GM21825 (cell line): ENCODE results near the gene CDK14.

Experiments
- ATAC-seq: cut with Tn5 transposase; IDR thresholded peaks from one replicate; pipeline ENCODE4 v1.9.1; 2021; ENCODE audit warnings: mild to moderate bottlenecking, moderate library complexity; ENCODE audit not compliant: unreplicated experiment

The CDK14 gene

DNA sequence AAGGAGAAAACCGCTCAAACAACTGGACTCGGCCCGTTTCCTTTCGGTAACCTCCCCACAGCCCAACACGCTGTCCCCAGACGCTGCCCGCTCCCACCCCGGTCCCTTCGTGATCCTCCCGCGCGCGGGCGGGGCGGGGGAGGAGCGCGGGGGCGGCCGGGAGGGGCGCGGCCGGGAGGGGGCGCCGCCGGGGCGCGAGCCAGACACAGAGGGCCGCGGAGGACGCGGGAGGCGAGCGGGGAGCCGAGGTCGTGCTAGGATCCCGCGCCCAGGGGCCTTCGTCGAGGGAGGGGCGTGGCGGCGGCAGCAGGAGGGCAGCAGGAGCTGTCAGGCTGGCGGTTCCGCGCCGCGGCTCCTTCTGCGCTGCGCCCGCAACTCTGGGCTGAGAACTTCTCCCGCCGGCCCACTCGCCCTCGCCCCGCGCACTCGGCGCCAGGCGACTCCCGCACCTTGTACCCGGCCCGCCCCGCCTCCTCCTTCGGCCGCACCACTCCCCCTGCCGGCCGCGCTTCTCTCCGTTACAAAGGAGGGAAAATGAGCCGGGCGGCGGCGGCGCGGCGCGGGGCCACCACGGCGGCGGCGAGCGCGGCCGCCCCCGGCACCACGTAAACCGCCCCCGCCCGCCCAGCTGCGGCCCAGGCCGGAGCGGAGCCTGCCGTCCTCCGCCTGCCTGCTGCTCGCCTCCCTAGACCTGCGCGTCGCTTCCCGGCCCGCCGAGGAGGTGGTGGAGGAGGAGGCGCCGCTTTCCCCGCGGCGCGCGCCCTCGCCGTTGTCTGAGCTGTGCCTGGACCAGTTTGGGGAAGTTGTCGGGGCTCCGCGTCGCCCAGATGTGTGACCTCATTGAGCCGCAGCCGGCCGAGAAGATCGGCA is at the start of gene CDK14:
Gene CDK14, plus strand, starts transcription at position 521 of the 870 bp plus-strand sequence. Its CDS starts 307 bp downstream, at position 828.
- peak; percentile 44 for ATAC-seq

DNA sequence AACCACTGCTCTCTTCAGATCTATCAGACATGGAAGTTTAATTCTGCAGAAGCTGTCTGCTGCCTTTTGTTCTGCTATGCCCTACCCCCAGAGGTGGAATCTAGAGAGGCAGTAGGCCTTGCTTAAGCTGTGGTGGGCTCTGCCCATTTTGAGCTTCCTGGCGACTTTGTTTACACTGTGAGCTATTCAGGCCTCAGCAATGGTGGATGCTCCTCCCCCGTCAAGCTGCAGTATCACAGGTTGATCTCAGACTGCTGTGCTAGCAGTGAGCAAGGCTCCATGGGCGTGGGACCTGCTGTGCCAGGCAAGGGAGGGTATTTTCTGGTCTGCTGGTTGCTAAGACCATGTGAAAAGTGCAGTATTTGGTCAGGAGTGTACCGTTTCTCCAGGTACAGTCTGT is 45.1 kb upstream of the CDK14 start:
- ATAC-seq, result no peak

DNA sequence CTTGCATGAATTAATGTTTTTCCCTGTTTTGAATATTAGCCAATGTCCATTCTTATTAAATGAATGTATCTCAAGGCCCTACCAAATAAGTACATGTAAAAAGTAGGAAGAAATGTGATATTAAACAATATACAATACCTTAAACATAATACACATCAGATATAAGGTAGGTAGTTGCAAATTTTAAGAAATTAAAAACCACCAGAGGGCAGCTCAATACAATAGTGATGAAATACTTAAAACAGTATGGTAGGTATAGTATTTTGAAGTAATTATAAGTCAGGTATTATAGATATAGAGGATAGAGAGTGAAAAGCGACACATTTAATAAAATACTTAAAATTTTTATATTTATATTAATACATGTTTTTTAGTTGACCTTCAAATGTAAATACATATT is 43.6 kb upstream of the CDK14 start:
- ATAC-seq, result no peak

- no peak for ATAC-seq
Measured at GRCh38 chr7:90560730-90561129, 35.4 kb upstream of the CDK14 start.

GRCh38 chr7:90563286-90563685 is 32.8 kb upstream of the CDK14 start:
- ATAC-seq, result no peak

DNA sequence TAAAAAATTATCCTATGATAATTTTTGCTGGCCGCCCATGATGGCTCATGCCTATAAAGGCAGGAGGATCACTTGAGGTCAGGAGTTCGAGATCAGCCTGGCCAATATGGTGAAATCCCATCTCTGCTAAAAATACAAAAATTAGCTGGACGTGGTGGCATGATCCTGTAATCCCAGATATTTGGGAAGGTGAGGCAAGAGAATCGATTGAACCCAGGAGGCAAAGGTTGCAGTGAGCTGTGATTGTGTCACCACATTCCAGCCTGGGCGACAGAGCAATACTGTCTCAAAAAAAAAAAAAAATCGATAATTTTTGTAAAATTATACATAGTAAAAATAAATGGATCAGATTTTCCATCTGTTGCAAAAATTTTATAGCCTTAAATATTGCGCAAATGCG is 31.7 kb upstream of the CDK14 start:
- ATAC-seq, result no peak

- no peak for ATAC-seq
Measured at GRCh38 chr7:90568213-90568612, 27.9 kb upstream of the CDK14 start.

DNA sequence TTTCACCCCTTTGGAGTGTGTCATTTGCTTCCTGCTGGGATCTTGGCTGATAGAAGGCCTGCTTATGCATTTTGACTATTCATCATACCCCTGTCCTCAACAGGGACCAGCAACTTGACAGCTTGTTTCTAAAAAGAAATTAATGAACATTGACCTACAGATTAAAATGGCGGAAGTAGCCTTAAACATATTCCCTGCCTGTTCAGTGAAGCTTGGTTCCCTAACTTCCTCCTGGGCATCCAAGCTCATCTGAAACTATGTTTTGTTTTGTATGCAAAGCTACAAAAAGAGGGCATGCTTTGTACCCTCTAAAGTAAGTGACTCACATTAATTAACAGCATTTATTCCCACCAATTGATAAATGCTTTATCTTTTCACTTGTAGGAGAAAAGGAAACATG is 26.8 kb upstream of the CDK14 start:
- no peak for ATAC-seq

DNA sequence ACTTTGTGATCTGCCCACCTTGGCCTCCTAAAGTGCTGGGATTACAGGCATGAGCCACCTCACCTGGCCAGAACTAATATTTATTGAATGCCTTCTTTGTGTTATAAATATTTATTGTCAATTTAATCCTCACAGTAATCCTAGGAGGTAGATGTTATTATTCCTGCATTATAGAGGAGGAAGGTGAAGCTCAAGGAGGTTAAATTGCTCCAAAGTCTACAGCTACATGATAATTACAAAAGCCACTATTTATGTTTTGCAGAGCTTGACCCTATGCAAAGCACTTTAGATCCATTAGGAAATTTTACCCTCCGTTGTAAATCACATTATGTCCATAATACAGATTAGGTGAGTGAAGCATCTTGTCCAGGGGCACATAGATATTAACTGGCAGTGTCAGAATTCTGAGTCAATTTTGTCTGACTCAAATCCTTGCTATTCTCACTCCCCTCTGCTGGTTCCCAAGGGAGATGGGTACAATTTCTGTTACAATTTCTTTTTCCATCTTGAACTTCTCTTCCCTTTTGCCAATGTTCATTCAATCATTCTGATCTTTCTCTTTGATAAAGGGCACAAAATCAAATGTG is 25.7 kb upstream of the CDK14 start:
- ATAC-seq, result no peak

DNA sequence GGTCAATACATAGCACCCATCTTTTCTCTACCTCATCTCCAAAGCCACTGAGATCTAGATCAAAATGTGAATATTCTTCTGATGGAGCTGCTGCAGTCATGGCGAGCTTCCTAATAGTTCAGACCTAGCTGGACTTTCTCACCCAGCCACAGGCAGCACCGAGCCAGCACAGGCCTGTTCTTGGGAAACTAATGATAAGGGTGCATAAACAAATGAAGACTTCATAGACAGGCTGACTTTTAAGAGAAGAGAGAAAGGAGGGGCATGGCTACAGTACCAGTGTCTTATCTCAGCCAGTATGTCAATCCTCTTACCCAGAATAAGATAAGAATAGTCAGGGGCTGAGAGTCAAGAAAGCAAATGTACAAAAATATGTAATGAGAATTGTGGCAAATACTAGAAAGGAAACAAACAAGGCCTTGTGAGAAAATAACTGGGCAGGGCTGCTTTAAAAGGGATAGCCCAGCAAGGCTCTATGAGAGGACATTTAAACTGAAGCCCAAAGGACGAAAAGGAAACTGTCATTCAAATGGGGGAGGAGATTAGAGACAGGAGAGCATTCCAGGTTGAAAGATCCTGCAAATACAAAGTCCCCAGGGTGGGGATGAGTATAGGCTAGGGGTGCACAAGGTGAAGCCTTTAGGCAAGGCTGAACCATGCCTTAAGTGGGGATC is 21.8 kb upstream of the CDK14 start:
- ATAC-seq, result no peak

DNA sequence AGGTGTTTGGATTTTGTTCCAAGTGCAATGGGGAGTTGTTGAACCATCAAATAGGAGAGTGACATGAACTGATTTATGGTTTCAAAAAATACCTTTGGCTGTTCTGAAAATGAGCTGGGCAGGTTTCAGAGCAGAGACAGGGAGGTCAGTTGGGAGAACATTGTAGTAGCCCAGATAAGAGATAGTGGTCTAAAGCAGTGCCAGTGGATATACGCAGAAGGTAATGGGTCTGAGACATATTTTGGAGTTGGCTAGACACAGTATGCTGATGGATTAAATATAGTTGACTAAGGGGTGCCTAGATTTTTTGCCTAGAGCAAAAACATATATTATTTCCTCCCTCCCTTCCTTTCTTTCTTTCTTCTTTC is 21.3 kb upstream of the CDK14 start:
- no peak for ATAC-seq

DNA sequence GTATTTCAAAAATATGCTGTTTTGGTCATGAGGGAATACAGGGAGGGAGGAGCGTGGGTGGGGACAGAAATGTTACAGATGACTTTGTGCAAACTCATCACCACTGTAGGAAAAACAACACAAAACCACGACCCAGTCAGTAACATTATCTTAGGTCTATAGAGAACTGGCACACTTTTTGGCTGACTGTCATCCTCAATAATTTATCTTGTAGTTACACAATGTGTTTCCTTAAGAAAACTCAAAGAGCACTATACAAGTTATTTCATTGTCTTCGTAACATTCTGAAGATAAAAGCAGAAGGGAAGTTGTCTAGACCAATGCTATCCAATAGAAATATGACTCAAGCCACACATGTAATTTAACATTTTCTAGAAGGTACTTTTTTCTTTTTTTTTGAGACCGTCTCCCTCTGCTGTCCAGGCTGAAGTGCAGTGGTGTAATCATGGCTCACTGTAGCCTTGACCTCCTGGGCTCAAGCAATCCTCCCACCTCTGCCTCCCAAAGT is 16.9 kb upstream of the CDK14 start:
- no peak for ATAC-seq

GRCh38 chr7:90580051-90580450 is 16.1 kb upstream of the CDK14 start:
- no peak for ATAC-seq

- no peak for ATAC-seq
Measured at GRCh38 chr7:90582164-90582563, 14.0 kb upstream of the CDK14 start.

DNA sequence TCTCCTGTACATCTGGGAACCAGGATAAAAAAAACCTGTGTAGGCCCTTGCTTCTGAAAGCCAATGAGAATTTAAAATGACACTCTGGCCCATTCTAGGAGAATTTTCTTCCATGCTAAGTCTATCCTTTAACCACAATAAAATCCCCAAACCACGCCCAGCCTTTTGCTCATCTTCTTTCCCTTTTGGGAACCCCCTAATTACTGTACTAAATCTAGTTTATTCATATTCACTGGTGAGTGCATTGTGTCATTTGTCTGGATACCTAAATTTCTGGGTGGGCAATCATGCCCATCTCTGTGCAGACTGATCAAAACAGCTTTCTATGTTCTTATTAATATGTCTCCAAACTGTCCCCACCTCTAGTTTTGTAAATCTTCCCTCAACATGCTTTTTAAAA is 11.7 kb upstream of the CDK14 start:
- no peak for ATAC-seq

DNA sequence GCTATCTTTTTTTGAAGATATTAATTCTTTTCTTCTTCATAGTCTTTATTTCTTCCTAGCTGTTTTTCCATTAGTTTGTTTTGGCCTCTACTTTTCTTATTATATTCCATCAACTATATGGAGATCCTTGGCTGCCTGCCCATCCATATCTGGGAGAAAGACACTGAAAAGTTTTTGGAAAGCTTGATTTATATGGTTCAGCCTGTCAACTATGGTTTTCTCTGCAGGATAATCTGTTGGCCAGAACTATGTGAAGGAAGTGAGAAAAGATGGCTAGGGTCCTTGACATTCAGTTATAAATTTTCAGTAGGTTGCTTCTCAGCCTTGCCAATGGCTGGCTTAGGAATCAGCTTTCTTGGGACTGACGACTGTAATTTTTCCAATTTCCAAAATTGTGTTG is 10.0 kb upstream of the CDK14 start:
- no peak for ATAC-seq

- no peak for ATAC-seq
Measured at GRCh38 chr7:90587766-90588165, 8.4 kb upstream of the CDK14 start.

DNA sequence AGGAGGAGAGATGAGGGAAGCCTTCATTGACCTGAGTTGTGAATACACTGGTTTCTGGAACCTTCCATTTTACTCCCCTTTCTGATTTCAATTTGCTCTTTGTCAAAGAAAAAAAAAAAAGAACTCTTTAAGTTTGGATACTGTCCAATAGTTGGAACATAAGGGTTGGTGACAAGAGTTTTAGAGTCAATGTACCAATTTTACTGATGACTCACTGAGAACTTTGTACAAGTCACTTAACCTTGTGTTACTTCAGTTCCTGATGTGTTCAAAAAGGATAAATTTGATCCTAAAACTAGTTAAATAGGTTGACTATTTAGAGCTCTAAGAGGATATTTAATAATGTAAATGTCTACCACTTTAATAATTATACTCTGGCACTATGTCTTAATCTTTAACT is 4.1 kb upstream of the CDK14 start:
- ATAC-seq, result no peak

DNA sequence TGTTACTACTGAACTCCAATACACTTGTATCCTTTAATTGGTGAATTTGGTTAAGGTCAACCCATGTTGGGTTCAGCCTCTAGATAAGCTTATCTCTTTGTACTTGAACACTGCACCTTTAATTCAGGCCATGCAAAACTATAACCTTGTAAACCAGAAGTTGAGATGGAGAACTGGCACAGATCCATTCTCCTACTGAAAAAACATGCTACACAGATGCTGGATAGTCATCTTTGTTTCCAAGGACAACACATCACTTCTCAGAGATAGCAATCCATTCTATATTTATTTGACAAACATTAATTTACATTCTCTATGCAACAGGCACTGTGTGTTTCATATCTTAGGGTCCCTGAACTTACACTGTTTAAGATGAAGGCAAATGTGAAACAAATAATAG is 2.9 kb upstream of the CDK14 start:
- ATAC-seq, result no peak

DNA sequence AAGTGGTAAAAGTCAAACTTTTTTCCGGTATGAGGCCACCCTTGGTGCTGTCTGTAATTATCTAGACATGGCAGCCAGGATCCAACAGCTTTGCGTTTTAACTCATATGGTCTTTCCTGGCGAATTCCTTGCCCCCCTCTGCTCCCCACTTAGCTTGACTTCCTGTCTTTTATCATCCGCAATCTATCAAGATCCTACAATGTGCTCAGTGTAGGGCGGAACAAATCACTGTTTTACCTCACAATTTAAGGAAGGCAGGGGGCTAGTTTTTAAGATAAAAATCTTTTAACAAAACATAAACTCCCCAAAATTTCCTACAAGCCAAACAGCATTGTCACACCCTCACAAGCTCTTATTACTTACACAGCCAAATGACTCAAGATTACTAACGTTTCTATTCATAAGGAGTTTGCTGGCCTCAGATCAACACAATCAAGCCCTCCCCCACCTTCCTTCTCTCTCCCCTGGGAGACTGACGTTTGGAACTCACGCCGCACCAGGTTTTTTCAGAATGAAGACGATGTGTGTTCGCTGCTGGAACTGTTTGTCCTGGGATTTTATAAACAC is 1.3 kb upstream of the CDK14 start:
- no peak for ATAC-seq

GRCh38 chr7:90595342-90595800 is 750 bp upstream of the CDK14 start:
- no peak for ATAC-seq
